ENCODE results near the gene VAV3.

VAV3 gene

GRCh38 chr1:107617456-107617855, 347.5 kb downstream of the VAV3 start:
- H3K9me3 ChIP-seq (ENCODE audit: control insufficient read depth, insufficient read depth, low read length): no peaks in the 10 kb centered on the region
- no peaks in the 10 kb centered on the region for H3K4me1 ChIP-seq (ENCODE audit: control insufficient read depth, insufficient read depth, low read length)
- no peak overlapping the region for H3K4me3 ChIP-seq (ENCODE audit: low read depth, low read length)
- no peaks in the 10 kb centered on the region for H3K36me3 ChIP-seq (ENCODE audit: control insufficient read depth, insufficient read depth, low read length)
- no peaks in the 10 kb centered on the region for H3K27me3 ChIP-seq (ENCODE audit: control insufficient read depth, insufficient read depth, low read length)
- H3K9ac ChIP-seq (ENCODE audit: low read depth, low read length): no peak overlapping the region

DNA sequence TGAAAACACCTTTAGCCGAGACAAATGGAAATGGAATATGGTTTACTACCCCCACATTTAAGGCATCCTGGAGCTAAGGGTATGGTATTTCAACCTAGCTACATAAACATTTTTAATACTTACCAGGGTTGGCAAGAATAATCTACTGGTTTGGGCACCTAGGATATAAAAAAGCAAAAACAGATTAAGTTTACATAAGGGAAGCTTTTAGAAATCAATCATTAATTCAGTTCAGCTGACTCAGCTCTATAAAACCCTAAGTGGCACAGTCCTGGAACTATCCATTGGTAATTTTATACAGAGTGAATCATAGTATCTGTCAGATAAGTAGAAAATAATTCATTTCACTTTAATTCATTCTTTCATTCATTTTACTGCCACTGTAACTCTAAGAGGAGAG, 355.2 kb downstream of the VAV3 start:
- H3K9ac ChIP-seq (ENCODE audit: low read depth, low read length): no peak overlapping the region
- no peaks in the 10 kb centered on the region for H3K36me3 ChIP-seq (ENCODE audit: control insufficient read depth, insufficient read depth, low read length)
- H3K4me1 ChIP-seq (ENCODE audit: control insufficient read depth, insufficient read depth, low read length): no peaks in the 10 kb centered on the region
- H3K27me3 ChIP-seq (ENCODE audit: control insufficient read depth, insufficient read depth, low read length): no peaks in the 10 kb centered on the region
- H3K4me3 ChIP-seq (ENCODE audit: low read depth, low read length): no peak overlapping the region
- no peaks in the 10 kb centered on the region for H3K9me3 ChIP-seq (ENCODE audit: control insufficient read depth, insufficient read depth, low read length)

GRCh38 chr1:107604825-107605224, 360.2 kb downstream of the VAV3 start:
- Histone ChIP-seq H3K27me3 (ENCODE audit: control insufficient read depth, insufficient read depth, low read length) (no peaks in the 10 kb centered on the region), H3K4me1 (ENCODE audit: control insufficient read depth, insufficient read depth, low read length) (no peaks in the 10 kb centered on the region), H3K9me3 (ENCODE audit: control insufficient read depth, insufficient read depth, low read length) (no peaks in the 10 kb centered on the region), H3K36me3 (ENCODE audit: control insufficient read depth, insufficient read depth, low read length) (no peaks in the 10 kb centered on the region), H3K9ac (ENCODE audit: low read depth, low read length) (no peak overlapping the region), H3K4me3 (ENCODE audit: low read depth, low read length) (no peak overlapping the region)

DNA sequence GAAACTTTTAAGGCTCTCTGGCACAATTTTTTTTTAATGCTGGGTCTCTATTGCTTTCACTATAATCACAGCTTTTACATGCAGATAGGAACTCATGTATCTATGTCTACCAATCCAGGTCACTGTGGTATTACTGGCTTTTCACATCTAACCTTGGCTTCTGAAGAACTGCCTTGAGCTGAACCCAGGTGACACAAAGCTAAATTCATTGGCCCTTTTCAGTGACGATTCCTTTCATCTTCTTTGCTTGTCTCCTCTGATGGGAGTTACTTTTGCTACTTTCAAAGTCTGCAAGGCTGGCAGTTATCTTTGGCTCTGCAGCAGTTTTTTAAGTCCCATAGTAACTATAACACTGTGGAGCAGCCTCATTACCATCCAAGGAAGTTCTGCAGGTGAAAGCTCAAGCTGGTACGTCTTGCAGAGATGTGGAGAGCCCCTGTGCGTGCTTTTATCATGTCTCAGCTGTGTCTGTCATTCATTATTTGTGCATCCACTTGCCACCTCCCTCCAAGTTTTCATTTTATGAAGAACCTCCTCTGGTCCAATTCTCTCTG, 364.3 kb downstream of the VAV3 start:
- no peak overlapping the region for H3K4me3 ChIP-seq (ENCODE audit: low read depth, low read length)
- H3K36me3 ChIP-seq (ENCODE audit: control insufficient read depth, insufficient read depth, low read length): no peaks in the 10 kb centered on the region
- H3K27me3 ChIP-seq (ENCODE audit: control insufficient read depth, insufficient read depth, low read length): no peaks in the 10 kb centered on the region
- no peaks in the 10 kb centered on the region for H3K9me3 ChIP-seq (ENCODE audit: control insufficient read depth, insufficient read depth, low read length)
- H3K4me1 ChIP-seq (ENCODE audit: control insufficient read depth, insufficient read depth, low read length): no peaks in the 10 kb centered on the region
- H3K9ac ChIP-seq (ENCODE audit: low read depth, low read length): no peak overlapping the region

DNA sequence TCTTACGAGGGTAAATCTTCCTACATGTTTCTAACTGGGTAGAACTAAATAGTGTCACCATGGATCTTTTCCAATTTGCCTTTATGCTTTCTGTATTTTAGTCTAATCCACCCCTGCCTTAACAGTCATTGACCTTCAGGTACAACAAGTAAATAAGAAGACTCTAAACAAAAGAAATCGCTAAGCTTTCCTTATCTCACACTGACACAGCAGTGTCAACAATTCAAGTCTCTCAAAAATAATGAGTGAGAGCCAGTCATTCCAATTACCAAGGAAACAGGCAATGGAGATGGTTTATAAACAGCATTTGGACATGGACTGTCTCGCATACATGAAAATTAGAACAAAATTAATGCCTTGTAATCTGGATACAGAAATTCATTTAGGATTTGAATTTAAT, 365.8 kb downstream of the VAV3 start:
- no peaks in the 10 kb centered on the region for H3K27me3 ChIP-seq (ENCODE audit: control insufficient read depth, insufficient read depth, low read length)
- H3K36me3 ChIP-seq (ENCODE audit: control insufficient read depth, insufficient read depth, low read length): no peaks in the 10 kb centered on the region
- no peak overlapping the region for H3K9ac ChIP-seq (ENCODE audit: low read depth, low read length)
- H3K4me3 ChIP-seq (ENCODE audit: low read depth, low read length): no peak overlapping the region
- H3K9me3 ChIP-seq (ENCODE audit: control insufficient read depth, insufficient read depth, low read length): no peaks in the 10 kb centered on the region
- no peaks in the 10 kb centered on the region for H3K4me1 ChIP-seq (ENCODE audit: control insufficient read depth, insufficient read depth, low read length)

GRCh38 chr1:107597290-107597689, 367.7 kb downstream of the VAV3 start:
- H3K9ac ChIP-seq (ENCODE audit: low read depth, low read length): no peak overlapping the region
- H3K9me3 ChIP-seq (ENCODE audit: control insufficient read depth, insufficient read depth, low read length): no peaks in the 10 kb centered on the region
- H3K36me3 ChIP-seq (ENCODE audit: control insufficient read depth, insufficient read depth, low read length): no peaks in the 10 kb centered on the region
- H3K4me1 ChIP-seq (ENCODE audit: control insufficient read depth, insufficient read depth, low read length): no peaks in the 10 kb centered on the region
- no peak overlapping the region for H3K4me3 ChIP-seq (ENCODE audit: low read depth, low read length)
- H3K27me3 ChIP-seq (ENCODE audit: control insufficient read depth, insufficient read depth, low read length): no peaks in the 10 kb centered on the region

DNA sequence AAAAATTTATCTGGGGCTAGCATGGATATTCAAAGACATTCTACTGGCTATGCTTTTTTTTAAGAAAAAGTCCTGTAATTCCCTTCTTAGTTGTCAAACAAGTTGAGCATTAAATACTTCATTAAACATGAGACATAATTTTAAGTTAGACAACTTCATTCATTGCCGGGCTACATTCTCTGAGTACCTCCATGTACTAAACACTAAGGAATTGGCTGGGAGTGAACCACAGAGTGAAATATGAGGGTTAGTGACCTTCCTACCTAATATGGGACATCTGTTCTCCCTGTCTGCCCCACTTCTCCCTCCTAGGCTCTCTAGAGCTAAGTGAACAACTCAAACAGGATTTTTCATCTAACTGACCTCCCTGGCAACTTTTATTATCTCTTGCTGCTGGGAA, 370.4 kb downstream of the VAV3 start:
- no peak overlapping the region for H3K4me3 ChIP-seq (ENCODE audit: low read depth, low read length)

DNA sequence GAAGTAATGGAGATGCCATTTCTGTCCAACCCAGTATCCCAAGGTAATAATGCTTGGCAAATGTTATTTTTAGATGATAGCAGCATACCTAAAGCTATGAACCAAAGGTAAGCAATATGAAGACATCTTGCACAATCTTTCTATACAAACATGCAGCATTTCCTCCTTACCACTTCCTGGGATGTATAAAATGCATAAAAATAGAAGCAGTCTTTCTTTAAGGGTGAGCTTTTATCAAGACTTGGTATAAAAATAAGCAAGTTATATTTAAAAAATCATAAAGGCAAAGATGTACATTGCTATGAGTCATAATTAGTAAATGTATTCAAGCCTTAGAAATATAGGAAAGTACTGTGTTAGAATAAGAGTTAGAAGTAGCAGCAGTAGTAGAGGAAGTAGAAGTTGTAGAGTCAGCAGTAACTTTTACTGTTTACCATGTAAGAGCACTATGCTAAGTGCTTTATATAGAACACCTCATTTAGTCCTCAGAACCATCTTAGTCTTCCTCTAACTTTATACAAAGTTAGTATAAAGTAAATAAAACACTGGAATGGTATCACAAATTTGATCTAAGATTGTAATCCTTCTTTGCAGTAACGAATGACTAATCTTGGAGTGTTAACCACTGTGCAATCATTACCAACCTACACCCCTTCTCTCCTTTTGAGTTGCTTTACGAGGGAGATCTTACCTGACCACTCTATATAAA, 371.3 kb downstream of the VAV3 start:
- Histone ChIP-seq H3K9me3 (ENCODE audit: control insufficient read depth, insufficient read depth, low read length) (no peaks in the 10 kb centered on the region), H3K4me3 (ENCODE audit: low read depth, low read length) (no peak overlapping the region)

More for the DNA sequence above, 370.4 kb downstream of the VAV3 start:
- H3K9me3 ChIP-seq (ENCODE audit: control insufficient read depth, insufficient read depth, low read length): no peaks in the 10 kb centered on the region
- no peak overlapping the region for H3K9ac ChIP-seq (ENCODE audit: low read depth, low read length)
- H3K4me1 ChIP-seq (ENCODE audit: control insufficient read depth, insufficient read depth, low read length): no peaks in the 10 kb centered on the region
- H3K27me3 ChIP-seq (ENCODE audit: control insufficient read depth, insufficient read depth, low read length): no peaks in the 10 kb centered on the region
- no peaks in the 10 kb centered on the region for H3K36me3 ChIP-seq (ENCODE audit: control insufficient read depth, insufficient read depth, low read length)

GRCh38 chr1:107590900-107591622, 373.9 kb downstream of the VAV3 start:
- Histone ChIP-seq H3K4me3 (ENCODE audit: low read depth, low read length) (no peak overlapping the region), H3K36me3 (ENCODE audit: control insufficient read depth, insufficient read depth, low read length) (no peaks in the 10 kb centered on the region), H3K9me3 (ENCODE audit: control insufficient read depth, insufficient read depth, low read length) (no peaks in the 10 kb centered on the region), H3K4me1 (ENCODE audit: control insufficient read depth, insufficient read depth, low read length) (no peaks in the 10 kb centered on the region), H3K9ac (ENCODE audit: low read depth, low read length) (no peak overlapping the region), H3K27me3 (ENCODE audit: control insufficient read depth, insufficient read depth, low read length) (no peaks in the 10 kb centered on the region)

More for the DNA sequence above, 371.3 kb downstream of the VAV3 start:
- no peak overlapping the region for H3K9ac ChIP-seq (ENCODE audit: low read depth, low read length)
- H3K36me3 ChIP-seq (ENCODE audit: control insufficient read depth, insufficient read depth, low read length): no peaks in the 10 kb centered on the region
- H3K27me3 ChIP-seq (ENCODE audit: control insufficient read depth, insufficient read depth, low read length): no peaks in the 10 kb centered on the region
- no peaks in the 10 kb centered on the region for H3K4me1 ChIP-seq (ENCODE audit: control insufficient read depth, insufficient read depth, low read length)

- Histone ChIP-seq H3K36me3 (ENCODE audit: control insufficient read depth, insufficient read depth, low read length) (no peaks in the 10 kb centered on the region), H3K9me3 (ENCODE audit: control insufficient read depth, insufficient read depth, low read length) (no peaks in the 10 kb centered on the region), H3K9ac (ENCODE audit: low read depth, low read length) (no peak overlapping the region), H3K27me3 (ENCODE audit: control insufficient read depth, insufficient read depth, low read length) (no peaks in the 10 kb centered on the region), H3K4me1 (ENCODE audit: control insufficient read depth, insufficient read depth, low read length) (no peaks in the 10 kb centered on the region), H3K4me3 (ENCODE audit: low read depth, low read length) (no peak overlapping the region)
Observed at GRCh38 chr1:107590087-107590486, 374.9 kb downstream of the VAV3 start.

DNA sequence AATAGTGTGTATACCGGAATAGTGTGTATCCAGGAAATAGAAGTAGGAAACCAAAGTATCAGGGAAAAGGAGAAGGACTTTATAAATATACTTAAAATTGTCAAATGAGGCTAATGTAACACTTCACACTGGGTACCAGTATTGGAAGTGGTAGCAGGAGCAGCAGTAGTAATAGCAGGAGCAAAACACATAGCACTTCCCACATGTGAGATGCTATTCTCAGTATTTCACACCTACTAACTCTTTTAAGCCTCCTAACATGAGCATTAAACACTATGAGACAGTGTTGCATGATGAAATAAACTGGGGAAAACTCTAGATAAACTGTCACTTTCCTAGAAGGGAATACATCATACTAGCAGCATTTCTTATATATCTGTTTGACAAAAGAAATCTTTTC, 376.7 kb downstream of the VAV3 start:
- Histone ChIP-seq H3K9ac (ENCODE audit: low read depth, low read length) (no peak overlapping the region), H3K36me3 (ENCODE audit: control insufficient read depth, insufficient read depth, low read length) (no peaks in the 10 kb centered on the region), H3K4me3 (ENCODE audit: low read depth, low read length) (no peak overlapping the region), H3K27me3 (ENCODE audit: control insufficient read depth, insufficient read depth, low read length) (no peaks in the 10 kb centered on the region), H3K4me1 (ENCODE audit: control insufficient read depth, insufficient read depth, low read length) (no peaks in the 10 kb centered on the region), H3K9me3 (ENCODE audit: control insufficient read depth, insufficient read depth, low read length) (no peaks in the 10 kb centered on the region)

- no peaks in the 10 kb centered on the region for H3K9me3 ChIP-seq (ENCODE audit: control insufficient read depth, insufficient read depth, low read length)
- H3K4me1 ChIP-seq (ENCODE audit: control insufficient read depth, insufficient read depth, low read length): no peaks in the 10 kb centered on the region
- H3K36me3 ChIP-seq (ENCODE audit: control insufficient read depth, insufficient read depth, low read length): no peaks in the 10 kb centered on the region
- H3K9ac ChIP-seq (ENCODE audit: low read depth, low read length): no peak overlapping the region
- H3K27me3 ChIP-seq (ENCODE audit: control insufficient read depth, insufficient read depth, low read length): no peaks in the 10 kb centered on the region
- H3K4me3 ChIP-seq (ENCODE audit: low read depth, low read length): no peak overlapping the region
Observed at GRCh38 chr1:107575226-107575625, 389.8 kb downstream of the VAV3 start.
